WTC11 (cell line): Measurements from ENCODE around the gene ZNF568. TPM values are rescaled to one million over a fixed set of nuclear protein-coding genes. Genes with fewer than 3 reads are reported as not detected.

Experiments
- ATAC-seq: fragments of 200-7000 bp; cut with Tn5 transposase; 2 replicates; pipeline ENCODE4 v1.10.0; 2021; ENCODE audit warnings: mild to moderate bottlenecking, moderate library complexity
- CTCF ChIA-PET: fragments of 300-600 bp; sonication (Branson Sonifier 250); formaldehyde crosslinking; loops from one replicate; lab custom pipeline; 2021; ENCODE audit warnings: antibody characterized with exemption; lab: Charles Lee
- POLR2A ChIA-PET: fragments of 350-600 bp; sonication (Branson Sonifier 250); formaldehyde crosslinking; loops from one replicate; lab custom pipeline; 2021; ENCODE audit warnings: antibody characterized with exemption; lab: Charles Lee
- DNase-seq: peaks from one replicate; pipeline ENCODE4 v3.0.0; 2021; ENCODE audit warnings: low spot score
- H3K27ac Mint-ChIP-seq: 2 replicates; pipeline ENCODE4 v1.8.0; 2021; ENCODE audit warnings: mixed read lengths
- H3K27me3 Mint-ChIP-seq: 2 replicates; pipeline ENCODE4 v1.8.0; 2021; ENCODE audit warnings: low read depth, mild to moderate bottlenecking, moderate library complexity, mixed read lengths
- H3K36me3 Mint-ChIP-seq: 2 replicates; pipeline ENCODE4 v1.8.0; 2021; ENCODE audit warnings: mixed read lengths
- H3K4me1 Mint-ChIP-seq: 2 replicates; pipeline ENCODE4 v1.8.0; 2022; ENCODE audit warnings: mixed read lengths
- H3K4me3 Mint-ChIP-seq: 2 replicates; pipeline ENCODE4 v1.8.0; 2021; ENCODE audit warnings: mild to moderate bottlenecking, moderate library complexity, mixed read lengths
- H3K9me3 Mint-ChIP-seq: 2 replicates; pipeline ENCODE4 v1.8.0; 2021; ENCODE audit warnings: mixed read lengths
- ATF1 ChIP-seq: sonication (generic); formaldehyde crosslinking; IDR thresholded peaks from 2 replicates; pipeline ENCODE4 v1.8.1; 2023; ENCODE audit warnings: mild to moderate bottlenecking, moderate library complexity, missing genetic modification reagents
- ATF3 ChIP-seq: sonication (generic); formaldehyde crosslinking; conservative IDR thresholded peaks from 2 replicates; pipeline ENCODE4 v1.8.1; 2022; ENCODE audit warnings: mild to moderate bottlenecking, missing genetic modification reagents
- CTCF ChIP-seq: fragments of 200-600 bp; IDR thresholded peaks from 2 replicates; pipeline ENCODE4 v1.8.0; 2022; ENCODE audit warnings: antibody characterized with exemption
- E2F4 ChIP-seq: sonication (generic); formaldehyde crosslinking; IDR thresholded peaks from 2 replicates; pipeline ENCODE4 v1.8.1; 2022; ENCODE audit warnings: low read depth, mild to moderate bottlenecking, moderate library complexity, missing genetic modification reagents, borderline replicate concordance
- ESRRA ChIP-seq: sonication (generic); formaldehyde crosslinking; IDR thresholded peaks from 2 replicates; pipeline ENCODE4 v1.8.1; 2022; ENCODE audit warnings: mild to moderate bottlenecking, missing genetic modification reagents, borderline replicate concordance
- FOXK1 ChIP-seq: sonication (generic); formaldehyde crosslinking; IDR thresholded peaks from 2 replicates; pipeline ENCODE4 v1.8.0; 2022; ENCODE audit warnings: mild to moderate bottlenecking, moderate library complexity, missing genetic modification reagents
- GABPB1 ChIP-seq: sonication (generic); formaldehyde crosslinking; IDR thresholded peaks from 2 replicates; pipeline ENCODE4 v1.8.1; 2023; ENCODE audit warnings: mild to moderate bottlenecking, missing genetic modification reagents
- GRHL2 ChIP-seq: fragments of 250-450 bp; sonication (Bioruptor Pico); IDR thresholded peaks from 2 replicates; pipeline ENCODE4 v1.8.0; 2022; ENCODE audit warnings: mild to moderate bottlenecking, moderate library complexity; ENCODE audit not compliant: insufficient replicate concordance, severe bottlenecking
- JUN ChIP-seq: sonication (generic); formaldehyde crosslinking; IDR thresholded peaks from 2 replicates; pipeline ENCODE4 v1.8.0; 2023; ENCODE audit warnings: mild to moderate bottlenecking, missing genetic modification reagents
- MAX ChIP-seq: sonication (generic); formaldehyde crosslinking; IDR thresholded peaks from 2 replicates; pipeline ENCODE4 v1.8.0; 2022; ENCODE audit warnings: mild to moderate bottlenecking, missing genetic modification reagents
- MYBL2 ChIP-seq: sonication (generic); formaldehyde crosslinking; IDR thresholded peaks from 2 replicates; pipeline ENCODE4 v1.8.1; 2023; ENCODE audit warnings: mild to moderate bottlenecking, moderate library complexity, missing genetic modification reagents
- NFATC4 ChIP-seq: fragments of 250-450 bp; sonication (Bioruptor Pico); IDR thresholded peaks from 2 replicates; pipeline ENCODE4 v1.9.0; 2021; ENCODE audit warnings: mild to moderate bottlenecking
- NFYB ChIP-seq: sonication (generic); formaldehyde crosslinking; conservative IDR thresholded peaks from 2 replicates; pipeline ENCODE4 v1.8.0; 2022; ENCODE audit warnings: low read depth, missing genetic modification reagents
- OVOL2 ChIP-seq: fragments of 250-450 bp; sonication (Bioruptor Pico); IDR thresholded peaks from 2 replicates; pipeline ENCODE4 v1.9.0; 2021; ENCODE audit warnings: mild to moderate bottlenecking, borderline replicate concordance
- PRDM15 ChIP-seq: sonication (generic); formaldehyde crosslinking; IDR thresholded peaks from 2 replicates; pipeline ENCODE4 v1.8.0; 2022; ENCODE audit warnings: missing genetic modification reagents
- SOX15 ChIP-seq: fragments of 250-450 bp; sonication (Bioruptor Pico); IDR thresholded peaks from 2 replicates; pipeline ENCODE4 v1.9.0; 2021; ENCODE audit warnings: mild to moderate bottlenecking
- ZNF138 ChIP-seq: sonication (generic); formaldehyde crosslinking; conservative IDR thresholded peaks from 2 replicates; pipeline ENCODE4 v1.8.1; 2022; ENCODE audit warnings: mild to moderate bottlenecking, moderate library complexity, missing genetic modification reagents
- ZNF317 ChIP-seq: sonication (generic); formaldehyde crosslinking; IDR thresholded peaks from 2 replicates; pipeline ENCODE4 v1.8.1; 2023; ENCODE audit warnings: low read depth, mild to moderate bottlenecking, moderate library complexity, missing genetic modification reagents, borderline replicate concordance
- ZNF423 ChIP-seq: fragments of 250-450 bp; sonication (Bioruptor Pico); IDR thresholded peaks from 2 replicates; pipeline ENCODE4 v2.1.2; 2022; ENCODE audit warnings: mild to moderate bottlenecking, moderate library complexity
- total RNA-seq: library from RNA; stranded (reverse); gene quantifications from 3 replicates; pipeline ENCODE4 v1.2.3, GENCODE V29; 2021

The ZNF568 gene
- total RNA-seq, 1 experiment from 2014 or later, result 10.5 TPM

GRCh38 chr19:36898422-36898821 is 17.7 kb upstream of the ZNF568 start:
- Mint-ChIP-seq H3K9me3 (peaks cover 62% of the 10 kb centered on the region), H3K27me3 (peaks cover 4% of the 10 kb centered on the region; the same call in 1 of the 2 replicates), H3K27ac (no peak overlapping the region), H3K4me3 (no peak overlapping the region), H3K4me1 (no peaks in the 10 kb centered on the region), H3K36me3 (peaks cover 91% of the 10 kb centered on the region)
- ATAC-seq (no peak), DNase-seq (no peak)
- ChIA-PET CTCF (no interaction called here), POLR2A (no interaction called here)
- TF ChIP-seq SOX15 (CRISPR knock-in tag), result no peak
- no peak for TF ChIP-seq GABPB1 (CRISPR knock-in tag)
- TF ChIP-seq E2F4, result no peak
- no peak for TF ChIP-seq GRHL2
- TF ChIP-seq PRDM15 (CRISPR knock-in tag), result no peak
- TF ChIP-seq OVOL2 (CRISPR knock-in tag), result no peak
- TF ChIP-seq ESRRA, result no peak
- no peak for TF ChIP-seq CTCF
- no peak for TF ChIP-seq ZNF423 (CRISPR knock-in tag)
- TF ChIP-seq MAX (CRISPR knock-in tag), result no peak
- TF ChIP-seq JUN (CRISPR knock-in tag), result no peak
- no peak for TF ChIP-seq NFATC4
- TF ChIP-seq MYBL2 (CRISPR knock-in tag), result no peak
- no peak for TF ChIP-seq ATF3 (CRISPR knock-in tag)
- TF ChIP-seq, all 79 proteins: peak for 0

- peak overlapping the region; percentile 93 for H3K4me3 Mint-ChIP-seq
- peaks cover 18% of the 10 kb centered on the region for H3K4me1 Mint-ChIP-seq
- TF ChIP-seq FOXK1 (CRISPR knock-in tag) (no peak), ZNF138 (CRISPR knock-in tag) (no peak), NFYB (no peak), ZNF317 (CRISPR knock-in tag) (no peak), PRDM15 (CRISPR knock-in tag) (no peak), ATF1 (CRISPR knock-in tag) (no peak)
- no peak overlapping the region for H3K27ac Mint-ChIP-seq
- H3K9me3 Mint-ChIP-seq, result peaks cover 3% of the 10 kb centered on the region; the same call in 1 of the 2 replicates
- ChIA-PET CTCF (no interaction called here), POLR2A (interaction anchor here (0.5 kb wide), 1 partner anchor 35 kb away, joined by 3 read pairs; no protein-coding TSS in a partner anchor)
- H3K27me3 Mint-ChIP-seq, result no peaks in the 10 kb centered on the region
- ATAC-seq (no peak), DNase-seq (no peak)
- peaks cover 20% of the 10 kb centered on the region for H3K36me3 Mint-ChIP-seq
Measured at GRCh38 chr19:36916991-36917390, 859 bp downstream of the ZNF568 start.
